Right lobe of liver (tissue), 4 donors: Measurements from ENCODE around the gene DKK2.

Experiments
- CTCF ChIP-seq, 4 donors: fragments of 200-600 bp in 3 of 4; fragments of 450-650 bp in 1 of 4; IDR thresholded peaks; one replicate each; pipeline versions ENCODE4 v1.5.1 to v1.8.0; 2016 to 2022; ENCODE audit warnings: antibody characterized with exemption in 4 of 4, mild to moderate bottlenecking in 2 of 4
- POLR2A ChIP-seq: fragments of 450-650 bp; IDR thresholded peaks from one replicate; pipeline ENCODE4 v1.6.1; 2017; ENCODE audit warnings: antibody characterized with exemption, mild to moderate bottlenecking
- donor health status: DM: no; HTN: no; CAD: no.
- donor health status: DM: no; HTN: no; CAD: no.
- donor health status: DM: no; HTN: yes; CAD: no.

GRCh38 chr4:107071108-107071507, 35.0 kb upstream of the DKK2 start:
- TF ChIP-seq POLR2A (no peak), CTCF (IDR thresholded peaks at IDR 0.05) (no peak)
